HL-60 (cell line): ENCODE data around the gene SORL1.
"Not testable (repeated sequence)": the region's sequence is repeated elsewhere in the genome, so short reads cannot be mapped to it uniquely, and the experiment has no call there.

Source experiments
- DNase-seq, 2 experiments: peaks; one replicate each; pipeline ENCODE4 v3.0.0-alpha.2; 2010 to 2020; ENCODE audit warnings: low read depth in 1 of 2, low spot score in 1 of 2
- H3K27ac ChIP-seq: fragments of 250-450 bp; sonication (Bioruptor Pico); replicated peaks from 2 replicates; pipeline ENCODE4 v1.5.1; 2020; ENCODE audit warnings: mild to moderate bottlenecking, moderate library complexity
- H3K27me3 ChIP-seq: fragments of 250-450 bp; sonication (Bioruptor Pico); 2 replicates; pipeline ENCODE4 v1.5.1; 2021; ENCODE audit warnings: mild to moderate bottlenecking, moderate library complexity; ENCODE audit not compliant: insufficient read depth, poor library complexity, severe bottlenecking
- H3K4me3 ChIP-seq: replicated peaks from 2 replicates; pipeline ENCODE4 v1.5.1; 2011; ENCODE audit warnings: mild to moderate bottlenecking, control low read depth, low read length; ENCODE audit not compliant: insufficient read depth
- CTCF ChIP-seq: IDR thresholded peaks from one replicate; pipeline ENCODE4 v1.5.1; 2011; ENCODE audit warnings: low read length, control low read depth, inconsistent platforms; ENCODE audit not compliant: insufficient read depth
- GABPA ChIP-seq: IDR thresholded peaks from 2 replicates; pipeline ENCODE4 v1.6.1; 2012; ENCODE audit warnings: low read depth
- POLR2AphosphoS5 ChIP-seq: IDR thresholded peaks from 2 replicates; pipeline ENCODE4 v1.6.1; 2012; ENCODE audit warnings: low read depth
- REST ChIP-seq: IDR thresholded peaks from 2 replicates; pipeline ENCODE4 v1.6.1; 2012; ENCODE audit warnings: low read depth; ENCODE audit not compliant: insufficient replicate concordance
- SPI1 ChIP-seq: IDR thresholded peaks from 2 replicates; pipeline ENCODE4 v1.6.1; 2012; ENCODE audit warnings: low read depth, mild to moderate bottlenecking, borderline replicate concordance

Gene SORL1

GRCh38 chr11:121503051-121503450 is 50.9 kb downstream of the SORL1 start:
- Histone ChIP-seq H3K27me3 (no peaks in the 10 kb centered on the region), H3K27ac (0 out of 2 replicates have a peak overlapping the region, but pooled peaks have one; percentile 6), H3K4me3 (no peak overlapping the region)
- no peak for TF ChIP-seq REST
- TF ChIP-seq SPI1: no peak
- TF ChIP-seq CTCF: no peak
- TF ChIP-seq POLR2AphosphoS5: no peak
- no peak for TF ChIP-seq GABPA
- peak in 1 of 2 experiments; percentile 51 for DNase-seq

- not testable (repeated sequence) for DNase-seq, H3K4me3 ChIP-seq, H3K27ac ChIP-seq, H3K27me3 ChIP-seq
Observed at GRCh38 chr11:121506237-121506636, 54.1 kb downstream of the SORL1 start.

- H3K27ac ChIP-seq: no peak overlapping the region
- no peak overlapping the region for H3K4me3 ChIP-seq
- TF ChIP-seq GABPA (no peak), CTCF (no peak), REST (no peak), POLR2AphosphoS5 (no peak)
- no peaks in the 10 kb centered on the region for H3K27me3 ChIP-seq
- DNase-seq: no peak
Observed at GRCh38 chr11:121508449-121508848, 56.3 kb downstream of the SORL1 start.

- Histone ChIP-seq H3K27me3 (no peaks in the 10 kb centered on the region), H3K4me3 (no peak overlapping the region), H3K27ac (no peak overlapping the region)
- TF ChIP-seq REST (no peak), GABPA (no peak), POLR2AphosphoS5 (no peak), CTCF (no peak), SPI1 (no peak)
- DNase-seq: no peak
Observed at GRCh38 chr11:121510438-121510837, 58.3 kb downstream of the SORL1 start.
